Activated CD4-positive, alpha-beta T cell treated with anti-CD3 and anti-CD28 coated beads for 48 hours (primary cell): ENCODE results near the gene CAMTA1.

Experiments
- DNase-seq: peaks from one replicate; pipeline ENCODE4 v3.0.0-alpha.2; 2020

Gene CAMTA1

GRCh38 chr1:7642418-7642704, 857.1 kb downstream of the CAMTA1 start:
- DNase-seq, result no peak

- DNase-seq, result no peak
Observed at GRCh38 chr1:7642781-7643529, 857.7 kb downstream of the CAMTA1 start.

GRCh38 chr1:7643530-7643929, 858.3 kb downstream of the CAMTA1 start:
- no peak for DNase-seq

GRCh38 chr1:7644086-7644485, 858.8 kb downstream of the CAMTA1 start:
- DNase-seq, result no peak

DNA sequence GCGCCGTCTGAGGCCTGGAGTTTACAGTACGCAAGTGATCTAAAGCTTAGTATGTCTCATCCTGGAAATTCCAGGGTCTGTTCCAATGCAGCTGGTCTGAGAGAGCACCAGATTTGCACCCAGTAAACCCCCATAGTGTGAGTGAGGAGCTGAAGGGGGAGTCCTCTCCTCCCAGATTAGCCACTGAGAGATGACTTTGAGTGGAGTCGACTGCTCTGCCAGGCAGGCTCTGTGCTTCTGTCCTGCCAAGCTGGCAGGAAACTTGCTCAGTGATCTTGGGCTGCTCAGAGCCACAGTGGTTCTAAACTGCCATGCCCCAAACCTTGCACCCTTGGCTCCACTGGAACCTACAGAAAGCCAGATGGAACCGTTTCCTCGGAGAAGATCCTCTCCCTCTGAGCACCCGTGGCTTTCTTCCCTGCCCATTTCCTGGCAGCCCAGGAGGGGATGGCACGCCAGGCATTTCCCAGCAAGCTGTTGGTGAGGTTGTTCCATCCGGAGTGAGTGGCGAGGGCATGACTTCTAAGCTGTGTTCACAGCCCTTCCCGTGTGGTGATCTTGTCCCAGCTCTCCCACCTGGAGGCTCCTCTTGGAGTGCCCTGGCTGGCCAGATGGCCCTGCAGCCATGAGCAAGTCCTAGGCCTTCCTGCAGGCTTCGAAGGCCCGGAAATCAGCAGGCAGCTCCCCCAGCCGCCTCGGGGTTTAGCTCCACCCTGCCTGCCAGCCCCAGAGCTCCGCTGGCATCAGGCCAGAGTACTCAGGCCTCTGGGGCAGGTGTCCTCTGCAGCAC, 859.9 kb downstream of the CAMTA1 start:
- no peak for DNase-seq

GRCh38 chr1:7645751-7646048, 860.4 kb downstream of the CAMTA1 start:
- no peak for DNase-seq

DNA sequence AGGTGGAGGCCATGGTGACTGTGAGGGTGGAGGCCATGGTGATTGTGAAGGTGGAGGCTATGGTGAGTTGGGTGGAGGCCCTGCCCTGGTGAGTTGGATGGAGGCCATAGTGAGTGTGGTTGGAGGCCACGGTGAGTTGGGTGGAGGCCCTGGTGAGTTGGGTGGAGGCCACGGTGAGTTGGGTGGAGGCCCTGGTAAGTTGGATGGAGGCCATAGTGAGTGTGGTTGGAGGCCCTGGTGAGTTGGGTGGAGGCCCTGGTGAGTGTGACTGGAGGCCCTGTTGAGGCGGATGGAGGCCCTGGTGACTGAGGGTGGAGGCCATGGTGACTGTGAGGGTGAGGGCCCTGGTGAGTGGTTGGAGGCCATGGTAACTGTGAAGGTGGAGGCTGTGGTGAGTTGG, 860.9 kb downstream of the CAMTA1 start:
- no peak for DNase-seq

- DNase-seq, result peak; percentile 81
Observed at GRCh38 chr1:7646981-7647901, 862.0 kb downstream of the CAMTA1 start.

- no peak for DNase-seq
Observed at GRCh38 chr1:7648761-7649384, 863.6 kb downstream of the CAMTA1 start.

GRCh38 chr1:7650801-7651200, 865.5 kb downstream of the CAMTA1 start:
- no peak for DNase-seq

DNA sequence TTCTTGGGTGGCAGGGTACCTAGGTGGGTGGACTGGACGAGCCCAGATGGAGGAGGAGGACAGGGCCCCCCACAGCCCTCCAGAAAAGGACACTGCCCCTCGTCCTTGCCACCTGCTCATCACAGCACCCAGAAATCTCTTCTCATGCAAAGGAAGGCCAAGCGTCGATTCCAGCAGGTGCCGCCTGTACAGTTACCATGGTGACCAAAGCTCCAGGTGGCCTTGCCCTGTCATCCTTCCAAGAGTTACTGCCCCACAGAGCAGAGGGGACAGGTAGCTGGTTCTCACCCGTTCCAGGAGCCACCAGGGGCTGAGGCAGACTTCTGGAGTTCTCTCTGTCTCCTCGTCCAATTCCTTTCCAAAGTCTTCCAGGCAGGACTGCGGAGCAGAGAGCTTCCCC, 865.9 kb downstream of the CAMTA1 start:
- no peak for DNase-seq

DNA sequence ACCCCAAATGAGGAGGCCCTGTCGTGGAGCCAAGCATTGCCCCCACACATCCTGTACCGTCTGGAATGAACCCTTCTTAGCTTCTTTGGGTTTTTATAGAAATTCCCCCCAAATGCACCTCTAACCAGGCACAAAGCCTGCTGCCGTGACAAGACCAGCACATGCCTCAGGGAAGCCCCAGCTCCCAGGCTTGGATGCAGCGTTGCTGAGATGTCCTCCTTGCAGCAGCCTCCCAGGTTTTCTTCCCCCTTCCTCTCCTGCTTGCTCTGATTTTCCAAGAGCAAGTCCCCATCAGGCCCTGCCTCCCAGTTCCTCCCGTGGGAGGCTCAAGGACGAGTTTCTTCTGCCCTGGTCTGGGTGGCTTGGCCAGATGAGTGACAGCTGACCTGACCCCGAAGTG, 866.8 kb downstream of the CAMTA1 start:
- no peak for DNase-seq

DNA sequence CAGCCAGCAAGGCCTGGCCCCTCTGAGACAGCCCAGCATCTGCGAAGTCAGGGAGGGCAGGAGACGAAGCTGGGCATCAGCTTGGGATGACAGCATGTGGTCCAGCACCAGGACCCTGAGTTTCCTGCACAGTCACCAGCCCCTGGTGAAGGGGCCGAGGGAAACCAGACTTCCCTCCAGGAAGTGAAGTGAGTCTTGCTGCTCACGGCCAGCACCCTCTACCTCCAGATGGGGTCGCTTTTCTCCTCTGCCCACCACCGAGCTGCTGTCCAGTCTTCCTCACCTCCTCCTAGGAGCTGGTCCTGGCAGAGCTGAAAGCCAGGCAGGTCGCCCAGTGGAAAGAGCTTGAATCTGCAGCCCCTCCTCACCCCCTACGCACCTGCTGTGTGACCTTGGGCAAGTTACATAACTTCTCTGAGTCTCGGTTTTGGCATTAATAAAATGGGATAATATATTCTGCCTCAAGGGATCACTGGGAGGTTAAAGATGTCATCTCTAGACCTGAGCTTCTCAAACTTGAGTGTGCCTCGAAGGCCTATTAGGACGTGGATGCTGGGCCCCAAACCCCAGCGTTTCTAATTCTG, 867.4 kb downstream of the CAMTA1 start:
- DNase-seq, result no peak

DNA sequence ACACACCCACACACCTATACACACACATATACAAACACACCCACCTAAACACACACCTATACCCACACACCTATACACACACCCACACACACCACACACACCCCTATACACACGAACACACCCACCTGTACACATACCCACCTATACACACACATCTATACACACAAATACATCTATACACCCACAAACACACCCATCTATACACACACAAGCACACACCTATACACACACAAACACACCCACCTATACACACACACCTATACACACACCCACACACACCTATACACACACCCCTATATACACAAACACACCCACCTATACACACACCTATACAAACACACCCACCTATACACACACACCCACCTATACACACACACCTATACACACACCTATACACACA, 869.5 kb downstream of the CAMTA1 start:
- DNase-seq, result no peak

DNA sequence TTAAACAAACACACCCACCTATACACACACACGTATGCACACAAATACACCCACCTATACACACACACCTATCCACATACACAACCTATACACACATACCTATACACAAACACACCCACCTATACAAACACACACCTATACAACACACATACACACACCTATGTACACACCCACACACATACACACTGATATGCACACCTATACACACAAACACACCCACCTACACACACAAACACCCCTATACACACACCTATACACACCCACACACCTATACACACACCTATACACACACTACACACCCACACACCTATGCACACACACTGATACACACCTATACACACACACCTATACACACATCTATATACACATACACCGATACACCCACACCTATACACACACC, 870.1 kb downstream of the CAMTA1 start:
- no peak for DNase-seq

DNA sequence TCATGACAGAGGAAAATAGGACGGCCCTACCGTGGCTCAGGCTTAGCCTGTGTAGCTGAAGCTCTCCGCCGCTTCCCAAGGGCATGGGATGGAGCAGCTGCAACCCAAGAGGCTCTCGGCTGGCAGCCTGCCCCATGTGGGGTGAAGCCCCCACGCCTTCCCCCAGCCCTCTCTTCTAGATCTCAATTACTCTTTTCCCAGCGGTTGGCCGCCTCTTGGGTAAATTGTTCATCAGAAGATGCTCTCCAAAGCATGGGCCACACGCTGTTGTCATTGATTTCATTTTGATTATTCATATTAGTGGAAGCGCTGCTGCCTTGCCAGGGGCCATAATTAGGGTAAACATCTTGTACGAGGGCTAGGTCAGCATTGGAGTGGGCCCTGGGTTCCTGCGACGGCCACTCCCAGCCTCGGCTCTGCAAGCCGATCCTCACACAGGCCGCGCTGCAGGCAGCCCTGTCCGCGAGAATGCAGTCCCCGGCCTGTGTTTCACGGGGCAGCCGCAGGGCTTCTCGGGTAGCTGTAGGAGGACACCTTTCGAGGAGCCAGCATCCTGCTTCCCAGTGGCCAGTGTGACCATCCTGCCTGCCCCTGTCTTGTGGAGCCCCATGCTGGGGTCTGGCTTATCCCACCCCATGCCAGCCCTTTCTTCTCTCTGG, 871.4 kb downstream of the CAMTA1 start:
- no peak for DNase-seq

DNA sequence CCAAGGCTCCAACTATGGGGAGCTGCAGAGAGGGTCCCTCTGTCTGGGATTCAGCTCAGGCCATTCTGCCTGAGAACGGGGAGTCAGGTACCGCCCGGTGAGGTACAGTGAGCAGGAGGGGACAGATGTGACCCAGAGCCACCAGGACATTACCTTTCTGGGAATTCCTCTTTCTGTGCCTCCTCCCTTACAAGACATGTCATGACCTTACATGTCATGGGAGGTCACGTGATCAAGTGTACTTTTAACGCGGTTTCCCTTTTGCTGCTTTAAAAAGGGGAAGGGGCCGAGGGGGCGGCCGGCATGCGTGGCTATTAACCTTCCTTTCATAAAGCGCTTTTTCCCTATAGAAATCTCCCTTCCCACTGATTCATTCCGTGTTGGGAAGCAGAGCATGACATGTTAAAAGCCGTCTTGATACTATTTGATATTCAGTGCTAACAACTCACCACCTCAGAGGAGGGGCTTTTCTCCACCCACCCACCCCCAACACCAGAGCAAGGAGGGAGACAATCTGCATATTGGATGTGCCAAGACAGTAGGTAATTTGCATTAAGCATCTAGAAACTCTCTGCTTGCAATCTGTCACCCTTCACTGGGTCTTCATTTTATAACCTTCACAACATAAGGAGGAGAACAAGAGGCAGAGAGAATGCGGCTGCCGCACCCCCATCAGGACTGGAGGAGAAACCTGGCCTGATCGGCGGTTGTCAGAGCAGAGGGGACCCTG, 872.2 kb downstream of the CAMTA1 start:
- no peak for DNase-seq

GRCh38 chr1:7658099-7658498, 872.8 kb downstream of the CAMTA1 start:
- no peak for DNase-seq

DNA sequence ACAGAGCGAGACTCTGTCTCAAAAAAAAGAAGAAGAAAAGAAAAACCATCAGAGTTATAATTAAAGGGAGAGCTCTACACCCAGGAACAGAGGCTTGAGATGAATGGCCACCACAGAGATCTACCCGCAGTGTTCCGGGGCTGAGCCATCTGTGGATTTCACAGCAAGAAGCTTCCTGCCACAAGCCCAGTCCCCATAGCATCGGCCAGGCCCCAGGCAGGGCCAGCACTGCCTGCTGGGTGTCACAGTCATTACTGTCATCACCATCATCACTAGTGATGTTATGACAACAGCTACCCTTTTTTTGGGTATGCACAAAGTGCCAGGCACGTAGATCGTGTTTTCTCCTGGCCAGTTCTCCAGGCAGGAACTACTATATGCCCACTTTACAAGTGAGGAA, 874.3 kb downstream of the CAMTA1 start:
- no peak for DNase-seq

- DNase-seq, result no peak
Observed at GRCh38 chr1:7663451-7664146, 878.3 kb downstream of the CAMTA1 start.
